Measurements from ENCODE around the gene GTPBP4. TPM values are rescaled to one million over a fixed set of nuclear protein-coding genes. Genes with fewer than 3 reads are reported as not detected.

Gene GTPBP4
- total and polyA plus RNA-seq, 2 of the 13 experiments (the other 11 are each of a cell fraction or from before 2014, with no cell fraction given): 24.1 to 85.5 TPM

- no peak for TF ChIP-seq HOXA5 (CRISPR knock-in tag; IDR thresholded peaks at IDR 0.05)
- TF ChIP-seq RFXAP (CRISPR knock-in tag; IDR thresholded peaks at IDR 0.05; ENCODE audit: borderline replicate concordance): no peak
- TF ChIP-seq NR2F2 (IDR thresholded peaks at IDR 0.05; ENCODE audit: borderline replicate concordance, low read depth): no peak; the same call in 1 of the 2 replicates
- peak; percentile 67; the same call in 1 of the 2 replicates for TF ChIP-seq ZNF460 (CRISPR knock-in tag; IDR thresholded peaks at IDR 0.05; ENCODE audit: borderline replicate concordance)
- no peak; a peak in 1 of 4 replicates for TF ChIP-seq HMGXB4 (CRISPR knock-in tag; IDR thresholded peaks at IDR 0.05; ENCODE audit: borderline replicate concordance in 1 of 2, low read depth in 1 of 2)
- no peak for TF ChIP-seq FOXK2 (IDR thresholded peaks at IDR 0.05)
- TF ChIP-seq RNF219 (CRISPR knock-in tag; IDR thresholded peaks at IDR 0.05): 0 out of 2 replicates have a peak, but pooled peaks have one; percentile 55
- TF ChIP-seq EZH2 (conservative IDR thresholded peaks at IDR 0.05; ENCODE audit: low read depth, low read length): no peak
- TF ChIP-seq MAZ (IDR thresholded peaks at IDR 0.05; ENCODE audit: borderline replicate concordance, low read depth, low read length): peak; percentile 79
- TF ChIP-seq MAZ (CRISPR knock-in tag; IDR thresholded peaks at IDR 0.05; ENCODE audit: low read depth): no peak
- peak; percentile 8; the same call in 1 of the 2 replicates for TF ChIP-seq ZNF556 (CRISPR knock-in tag; IDR thresholded peaks at IDR 0.05; ENCODE audit: borderline replicate concordance)
- no peak for TF ChIP-seq ZNF572 (CRISPR knock-in tag; IDR thresholded peaks at IDR 0.05)
- no peak for TF ChIP-seq ZSCAN25 (CRISPR knock-in tag; IDR thresholded peaks at IDR 0.05)
- TF ChIP-seq ARNT (IDR thresholded peaks at IDR 0.05): no peak
- TF ChIP-seq ZBTB7A (CRISPR knock-in tag; IDR thresholded peaks at IDR 0.05): no peak
- TF ChIP-seq ZNF75D (CRISPR knock-in tag; IDR thresholded peaks at IDR 0.05; ENCODE audit: borderline replicate concordance): no peak
- TF ChIP-seq ZNF563 (CRISPR knock-in tag; IDR thresholded peaks at IDR 0.05): no peak; the same call in 1 of the 2 replicates
- TF ChIP-seq FOXC1 (CRISPR knock-in tag; IDR thresholded peaks at IDR 0.05; ENCODE audit: borderline replicate concordance): no peak
- no peak for TF ChIP-seq TSC22D2 (CRISPR knock-in tag; IDR thresholded peaks at IDR 0.05; ENCODE audit: borderline replicate concordance)
- TF ChIP-seq ZNF281 (CRISPR knock-in tag; IDR thresholded peaks at IDR 0.05; ENCODE audit: borderline replicate concordance): no peak
- TF ChIP-seq ZNF20 (CRISPR knock-in tag; IDR thresholded peaks at IDR 0.05): no peak
- no peak for TF ChIP-seq ZNF891 (CRISPR knock-in tag; IDR thresholded peaks at IDR 0.05)
- no peak for TF ChIP-seq TCF12 (IDR thresholded peaks at IDR 0.05)
- no peak for TF ChIP-seq TCF12 (CRISPR knock-in tag; IDR thresholded peaks at IDR 0.05)
- no peak for TF ChIP-seq HOXA9 (CRISPR knock-in tag; IDR thresholded peaks at IDR 0.05; ENCODE audit: borderline replicate concordance)
Measured at GRCh38 chr10:1049425-1049958, 61.3 kb downstream of the GTPBP4 start (continued).

All from HepG2 (cell line).